NCI-H1694 (cell line): ENCODE data around the gene KIAA0513.
A peak's percentile ranks its signal among the peaks of the same experiment; 100 is the strongest.

Source experiments
- DNase-seq: peaks from one replicate; lab custom pipeline; 2025; lab: John Stamatoyannopoulos, UW

The KIAA0513 gene

GRCh38 chr16:85005285-85006069 is 22.1 kb upstream of the KIAA0513 start:
- no peak for DNase-seq

- DNase-seq: no peak
These were observed 21.0 kb upstream of the KIAA0513 start for GRCh38 chr16:85006639-85007038.

GRCh38 chr16:85007496-85008214 is 19.9 kb upstream of the KIAA0513 start:
- DNase-seq: no peak

GRCh38 chr16:85008271-85008670 is 19.3 kb upstream of the KIAA0513 start:
- DNase-seq: no peak

GRCh38 chr16:85010446-85010930 is 17.1 kb upstream of the KIAA0513 start:
- no peak for DNase-seq

GRCh38 chr16:85010931-85011845 is 16.4 kb upstream of the KIAA0513 start, which contains the start of gene ZDHHC7:
Gene ZDHHC7, minus strand, starts transcription at chr16:85011535. Its CDS starts 20,917 bp downstream, at chr16:84990618.
- peak; percentile 72 for DNase-seq

GRCh38 chr16:85011846-85012284 is 15.7 kb upstream of the KIAA0513 start:
- DNase-seq: no peak

- DNase-seq: no peak
These were observed 13.3 kb upstream of the KIAA0513 start for GRCh38 chr16:85014311-85014710.

- no peak for DNase-seq
These were observed 12.0 kb upstream of the KIAA0513 start for GRCh38 chr16:85015481-85016187.

GRCh38 chr16:85017151-85017550 is 10.4 kb upstream of the KIAA0513 start:
- DNase-seq: no peak

- DNase-seq: no peak
These were observed 10.0 kb upstream of the KIAA0513 start for GRCh38 chr16:85017633-85018032.

- no peak for DNase-seq
These were observed 8.9 kb upstream of the KIAA0513 start for GRCh38 chr16:85018529-85019236.

- DNase-seq: no peak
These were observed 7.8 kb upstream of the KIAA0513 start for GRCh38 chr16:85019659-85020245.

- DNase-seq: no peak
These were observed 1.6 kb upstream of the KIAA0513 start for GRCh38 chr16:85025781-85026653.

GRCh38 chr16:85026703-85027102 is 892 bp upstream of the KIAA0513 start:
- no peak for DNase-seq

GRCh38 chr16:85027958-85028684 is 526 bp downstream of the KIAA0513 start:
- no peak for DNase-seq

- no peak for DNase-seq
These were observed 1.3 kb downstream of the KIAA0513 start for GRCh38 chr16:85028685-85029407.

GRCh38 chr16:85029408-85029784 is 1.8 kb downstream of the KIAA0513 start:
- DNase-seq: no peak
